ENCODE measurements around the gene DGKD. TPM values are rescaled to one million over a fixed set of nuclear protein-coding genes. Genes with fewer than 3 reads are reported as not detected.

DGKD gene
- total and polyA plus RNA-seq, 2 donors (not counting 1 experiment from before 2014, with no cell fraction given) = 6.0 to 9.9 TPM

- DNase-seq (ENCODE audit: low read depth in 2 of 2) = no peak
- Histone ChIP-seq H3K9ac (ENCODE audit: insufficient read depth, low read length) (no peak overlapping the region), H4K20me1 (ENCODE audit: control insufficient read depth, extremely low read depth, insufficient read depth, low read length) (no peaks in the 10 kb centered on the region), H3K36me3 (ENCODE audit: control insufficient read depth, insufficient read depth, low read length) (no peaks in the 10 kb centered on the region), H3K79me2 (ENCODE audit: control insufficient read depth, insufficient read depth, low read length) (no peaks in the 10 kb centered on the region), H3K9me3 (ENCODE audit: control insufficient read depth, insufficient read depth, low read depth, low read length) (no peaks in the 10 kb centered on the region), H2AFZ (ENCODE audit: low read length) (no peak overlapping the region), H3K4me1 (ENCODE audit: control insufficient read depth, extremely low read depth, insufficient read depth, low read length) (no peaks in the 10 kb centered on the region), H3K4me3 (replicated peaks in 1 of 4; ENCODE audit: control extremely low read depth in 1 of 4, insufficient read depth in 1 of 4, low read depth in 3 of 4, low read length in 4 of 4) (no peak overlapping the region), H3K27me3 (ENCODE audit: control insufficient read depth, insufficient read depth, low read length) (no peaks in the 10 kb centered on the region), H3K4me2 (ENCODE audit: extremely low read depth, insufficient read depth, low read length) (no peak overlapping the region), H3K27ac (ENCODE audit: insufficient read depth, low read length) (no peak overlapping the region)
- no peak for TF ChIP-seq EZH2 (IDR thresholded peaks at IDR 0.05; ENCODE audit: low read length, missing control alignments)
- TF ChIP-seq CTCF (conservative IDR thresholded peaks at IDR 0.05 in 1 of 2, IDR thresholded peaks at IDR 0.05 in 1 of 2; ENCODE audit: low read depth in 1 of 2, low read length in 2 of 2) = no peak
These were observed 103.1 kb downstream of the DGKD start for GRCh38 chr2:233457356-233457755.

DNA sequence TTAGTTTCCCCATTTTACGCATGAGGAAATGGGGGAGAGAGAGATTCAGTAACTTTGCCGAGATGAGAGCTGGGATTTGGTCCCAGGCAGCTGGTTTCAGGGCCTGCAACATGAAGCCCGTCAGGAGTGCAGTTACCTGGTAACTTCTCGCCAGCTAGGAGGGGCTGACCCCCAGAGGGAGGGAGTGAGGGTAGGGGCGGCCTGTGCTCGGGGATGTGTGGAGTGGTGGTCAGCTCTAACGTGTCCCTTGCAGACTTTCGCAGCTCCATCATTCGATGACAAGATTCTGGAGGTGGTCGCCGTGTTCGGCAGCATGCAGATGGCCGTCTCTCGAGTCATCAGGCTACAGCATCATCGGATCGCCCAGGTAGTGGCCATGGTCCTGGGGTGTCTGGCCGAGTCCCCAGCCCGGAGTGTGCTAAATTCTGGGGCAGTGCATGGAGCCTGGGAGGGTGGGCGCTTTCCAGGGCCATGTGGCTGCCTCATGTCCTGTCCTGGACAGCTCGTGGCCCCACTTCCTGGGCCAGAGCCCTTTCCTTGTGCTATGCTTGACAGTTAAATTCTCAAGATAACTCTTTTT lies 103.8 kb downstream of the DGKD start:
- H3K79me2 ChIP-seq (ENCODE audit: control insufficient read depth, insufficient read depth, low read length) = no peaks in the 10 kb centered on the region
- no peaks in the 10 kb centered on the region for H3K27me3 ChIP-seq (ENCODE audit: control insufficient read depth, insufficient read depth, low read length)
- DNase-seq (ENCODE audit: low read depth in 2 of 2) = no peak
- no peak overlapping the region for H3K9ac ChIP-seq (ENCODE audit: insufficient read depth, low read length)
- no peak overlapping the region for H3K4me3 ChIP-seq (replicated peaks in 1 of 4; ENCODE audit: control extremely low read depth in 1 of 4, insufficient read depth in 1 of 4, low read depth in 3 of 4, low read length in 4 of 4)
- no peaks in the 10 kb centered on the region for H4K20me1 ChIP-seq (ENCODE audit: control insufficient read depth, extremely low read depth, insufficient read depth, low read length)
- no peak overlapping the region for H3K27ac ChIP-seq (ENCODE audit: insufficient read depth, low read length)
- H3K4me1 ChIP-seq (ENCODE audit: control insufficient read depth, extremely low read depth, insufficient read depth, low read length) = no peaks in the 10 kb centered on the region
- H2AFZ ChIP-seq (ENCODE audit: low read length) = no peak overlapping the region
- TF ChIP-seq EZH2 (IDR thresholded peaks at IDR 0.05; ENCODE audit: low read length, missing control alignments) (no peak), CTCF (conservative IDR thresholded peaks at IDR 0.05 in 1 of 2, IDR thresholded peaks at IDR 0.05 in 1 of 2; ENCODE audit: low read depth in 1 of 2, low read length in 2 of 2) (no peak)
- no peaks in the 10 kb centered on the region for H3K36me3 ChIP-seq (ENCODE audit: control insufficient read depth, insufficient read depth, low read length)
- H3K9me3 ChIP-seq (ENCODE audit: control insufficient read depth, insufficient read depth, low read depth, low read length) = no peaks in the 10 kb centered on the region
- no peak overlapping the region for H3K4me2 ChIP-seq (ENCODE audit: extremely low read depth, insufficient read depth, low read length)

- Histone ChIP-seq H3K79me2 (ENCODE audit: control insufficient read depth, insufficient read depth, low read length) (no peaks in the 10 kb centered on the region), H3K9ac (ENCODE audit: insufficient read depth, low read length) (no peak overlapping the region), H3K4me1 (ENCODE audit: control insufficient read depth, extremely low read depth, insufficient read depth, low read length) (no peaks in the 10 kb centered on the region), H4K20me1 (ENCODE audit: control insufficient read depth, extremely low read depth, insufficient read depth, low read length) (no peaks in the 10 kb centered on the region), H3K9me3 (ENCODE audit: control insufficient read depth, insufficient read depth, low read depth, low read length) (no peaks in the 10 kb centered on the region), H3K4me2 (ENCODE audit: extremely low read depth, insufficient read depth, low read length) (no peak overlapping the region), H3K4me3 (replicated peaks in 1 of 4; ENCODE audit: control extremely low read depth in 1 of 4, insufficient read depth in 1 of 4, low read depth in 3 of 4, low read length in 4 of 4) (no peak overlapping the region), H3K36me3 (ENCODE audit: control insufficient read depth, insufficient read depth, low read length) (peaks cover 2% of the 10 kb centered on the region), H3K27me3 (ENCODE audit: control insufficient read depth, insufficient read depth, low read length) (no peaks in the 10 kb centered on the region), H3K27ac (ENCODE audit: insufficient read depth, low read length) (no peak overlapping the region), H2AFZ (ENCODE audit: low read length) (no peak overlapping the region)
- no peak for DNase-seq (ENCODE audit: low read depth in 2 of 2)
- no peak for TF ChIP-seq EZH2 (IDR thresholded peaks at IDR 0.05; ENCODE audit: low read length, missing control alignments)
- TF ChIP-seq CTCF (conservative IDR thresholded peaks at IDR 0.05 in 1 of 2, IDR thresholded peaks at IDR 0.05 in 1 of 2; ENCODE audit: low read depth in 1 of 2, low read length in 2 of 2) = no peak
These were observed 104.5 kb downstream of the DGKD start for GRCh38 chr2:233458826-233459225.

Data from fibroblast of lung (primary cell).